Osteoblast (primary cell): ENCODE results near the gene CAPSL. TPM values are rescaled to one million over a fixed set of nuclear protein-coding genes. Genes with fewer than 3 reads are reported as not detected.

Source experiments
- DNase-seq: peaks from one replicate; pipeline ENCODE4 v3.0.0; 2011; ENCODE audit warnings: low spot score, mixed read lengths; ENCODE audit not compliant: insufficient read length; ENCODE audit errors: missing footprints
- H2AFZ ChIP-seq: 2 replicates; pipeline ENCODE4 v1.6.0; 2011; ENCODE audit warnings: mild to moderate bottlenecking, low read length
- H3K27ac ChIP-seq: 2 replicates; pipeline ENCODE4 v1.5.1; 2011; ENCODE audit warnings: mild to moderate bottlenecking, low read depth, low read length, moderate library complexity
- H3K27me3 ChIP-seq: 2 replicates; pipeline ENCODE4 v1.6.0; 2012; ENCODE audit warnings: mild to moderate bottlenecking, control low read depth, inconsistent platforms, low read length, moderate library complexity; ENCODE audit not compliant: insufficient read depth
- H3K36me3 ChIP-seq: 2 replicates; pipeline ENCODE4 v1.5.1; 2011; ENCODE audit warnings: mild to moderate bottlenecking, low read length, control low read depth, moderate library complexity; ENCODE audit not compliant: insufficient read depth
- H3K4me1 ChIP-seq: 2 replicates; pipeline ENCODE4 v1.5.1; 2011; ENCODE audit warnings: mild to moderate bottlenecking, low read length, control low read depth, moderate library complexity; ENCODE audit not compliant: insufficient read depth
- H3K4me2 ChIP-seq: 2 replicates; pipeline ENCODE4 v1.6.0; 2011; ENCODE audit warnings: mild to moderate bottlenecking, low read length; ENCODE audit not compliant: insufficient read depth
- H3K4me3 ChIP-seq: fragments of 200-600 bp; sonication (generic); 3 replicates; pipeline ENCODE4 v1.5.1; 2012; ENCODE audit warnings: mild to moderate bottlenecking, low read length, inconsistent platforms; ENCODE audit not compliant: insufficient read depth
- H3K79me2 ChIP-seq: 2 replicates; pipeline ENCODE4 v1.6.0; 2012; ENCODE audit warnings: mild to moderate bottlenecking, low read length, control low read depth, inconsistent platforms; ENCODE audit not compliant: insufficient read depth
- H3K9me3 ChIP-seq: 2 replicates; pipeline ENCODE4 v1.5.1; 2011; ENCODE audit warnings: low read depth, low read length, control low read depth
- H4K20me1 ChIP-seq: 2 replicates; pipeline ENCODE4 v1.6.0; 2012; ENCODE audit warnings: mild to moderate bottlenecking, low read length, control low read depth; ENCODE audit not compliant: insufficient read depth
- total RNA-seq: library from RNA; depleted of rRNA; stranded (reverse); fragments of >200 nt; gene quantifications from 2 replicates; pipeline ENCODE4 v1.2.3, GENCODE V29; 2012
- TF ChIP-seq, protein P1 (sequence below): IDR thresholded peaks from 2 replicates; pipeline ENCODE4 v1.5.1; 2011; ENCODE audit warnings: mild to moderate bottlenecking, low read depth, low read length, moderate library complexity; ENCODE audit errors: extremely low read depth

CAPSL gene
- total RNA-seq, 1 donor, result not detected

DNA sequence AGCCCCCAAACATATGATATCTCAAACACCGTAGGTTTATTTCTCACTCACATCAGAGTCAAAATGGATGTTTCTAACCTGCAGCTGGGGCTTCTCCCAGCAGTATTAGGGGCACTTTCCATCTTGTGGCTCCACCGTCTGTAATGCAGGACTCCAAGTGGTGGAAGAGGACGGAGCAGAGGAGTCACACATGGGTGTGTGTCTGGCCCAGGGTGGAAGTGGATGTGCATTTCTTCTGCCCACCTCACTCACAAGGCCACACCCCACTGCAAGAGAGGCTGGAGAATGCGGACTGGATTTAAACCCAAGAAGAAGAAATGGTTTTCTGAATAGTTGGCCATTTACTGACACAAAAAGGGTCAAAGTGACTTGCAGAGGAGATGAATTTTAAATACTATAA, 67.8 kb downstream of the CAPSL start:
- Histone ChIP-seq H3K36me3 (peaks cover 18% of the 10 kb centered on the region), H3K4me2 (no peak overlapping the region), H2AFZ (no peak overlapping the region), H3K27ac (no peak overlapping the region), H3K4me3 (no peak overlapping the region), H4K20me1 (no peaks in the 10 kb centered on the region), H3K27me3 (no peaks in the 10 kb centered on the region), H3K4me1 (no peaks in the 10 kb centered on the region), H3K9me3 (no peaks in the 10 kb centered on the region), H3K79me2 (no peaks in the 10 kb centered on the region)
- DNase-seq, result no peak
- TF ChIP-seq, protein P1, sequence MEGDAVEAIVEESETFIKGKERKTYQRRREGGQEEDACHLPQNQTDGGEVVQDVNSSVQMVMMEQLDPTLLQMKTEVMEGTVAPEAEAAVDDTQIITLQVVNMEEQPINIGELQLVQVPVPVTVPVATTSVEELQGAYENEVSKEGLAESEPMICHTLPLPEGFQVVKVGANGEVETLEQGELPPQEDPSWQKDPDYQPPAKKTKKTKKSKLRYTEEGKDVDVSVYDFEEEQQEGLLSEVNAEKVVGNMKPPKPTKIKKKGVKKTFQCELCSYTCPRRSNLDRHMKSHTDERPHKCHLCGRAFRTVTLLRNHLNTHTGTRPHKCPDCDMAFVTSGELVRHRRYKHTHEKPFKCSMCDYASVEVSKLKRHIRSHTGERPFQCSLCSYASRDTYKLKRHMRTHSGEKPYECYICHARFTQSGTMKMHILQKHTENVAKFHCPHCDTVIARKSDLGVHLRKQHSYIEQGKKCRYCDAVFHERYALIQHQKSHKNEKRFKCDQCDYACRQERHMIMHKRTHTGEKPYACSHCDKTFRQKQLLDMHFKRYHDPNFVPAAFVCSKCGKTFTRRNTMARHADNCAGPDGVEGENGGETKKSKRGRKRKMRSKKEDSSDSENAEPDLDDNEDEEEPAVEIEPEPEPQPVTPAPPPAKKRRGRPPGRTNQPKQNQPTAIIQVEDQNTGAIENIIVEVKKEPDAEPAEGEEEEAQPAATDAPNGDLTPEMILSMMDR, result no peak

- H3K4me3 ChIP-seq, result no peak overlapping the region
- no peaks in the 10 kb centered on the region for H3K4me1 ChIP-seq
- H4K20me1 ChIP-seq, result no peaks in the 10 kb centered on the region
- DNase-seq, result no peak
- TF ChIP-seq, protein P1, result no peak
- no peaks in the 10 kb centered on the region for H3K27me3 ChIP-seq
- no peak overlapping the region for H3K4me2 ChIP-seq
- H3K9me3 ChIP-seq, result no peaks in the 10 kb centered on the region
- peaks cover 18% of the 10 kb centered on the region for H3K36me3 ChIP-seq
- H3K79me2 ChIP-seq, result no peaks in the 10 kb centered on the region
- H2AFZ ChIP-seq, result no peak overlapping the region
- H3K27ac ChIP-seq, result no peak overlapping the region
These were observed 68.6 kb downstream of the CAPSL start for GRCh38 chr5:35869685-35870277.

DNA sequence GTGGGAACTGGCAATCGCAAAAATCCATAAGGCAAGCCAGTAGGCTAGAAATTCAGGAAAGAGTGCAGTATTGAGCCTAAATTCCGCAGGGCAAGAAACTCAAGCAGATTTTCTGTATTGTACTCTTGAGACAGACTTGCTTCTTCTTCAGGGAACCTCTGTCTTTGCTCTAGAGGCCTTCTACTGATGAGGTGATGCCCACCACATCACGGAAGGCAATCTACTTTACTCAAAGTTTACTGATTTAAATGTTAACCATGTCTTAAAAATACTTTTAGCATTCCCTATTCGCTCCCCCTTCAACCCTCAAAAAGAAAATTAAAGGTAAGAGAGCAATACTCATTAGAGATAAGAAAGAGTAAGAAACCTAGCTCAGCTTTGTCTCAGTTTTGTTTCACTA, 70.4 kb downstream of the CAPSL start:
- Histone ChIP-seq H3K4me1 (no peaks in the 10 kb centered on the region), H3K79me2 (no peaks in the 10 kb centered on the region), H3K9me3 (no peaks in the 10 kb centered on the region), H3K27ac (no peak overlapping the region), H4K20me1 (no peaks in the 10 kb centered on the region), H3K4me3 (no peak overlapping the region), H2AFZ (no peak overlapping the region), H3K36me3 (peaks cover 31% of the 10 kb centered on the region), H3K4me2 (no peak overlapping the region), H3K27me3 (no peaks in the 10 kb centered on the region)
- no peak for DNase-seq
- TF ChIP-seq, protein P1, result no peak

GRCh38 chr5:35863159-35863558, 75.3 kb downstream of the CAPSL start:
- H3K4me1 ChIP-seq, result peaks cover 42% of the 10 kb centered on the region

More at GRCh38 chr5:35863159-35863558, 75.3 kb downstream of the CAPSL start:
- TF ChIP-seq, protein P1, result no peak
- no peak for DNase-seq
- Histone ChIP-seq H3K4me3 (no peak overlapping the region), H3K27me3 (no peaks in the 10 kb centered on the region), H3K9me3 (no peaks in the 10 kb centered on the region), H3K79me2 (peaks cover 7% of the 10 kb centered on the region), H4K20me1 (no peaks in the 10 kb centered on the region), H3K36me3 (peaks cover 20% of the 10 kb centered on the region), H3K27ac (no peak overlapping the region), H3K4me2 (no peak overlapping the region), H2AFZ (no peak overlapping the region)
